ENCODE data around the gene CDK14.

DNA sequence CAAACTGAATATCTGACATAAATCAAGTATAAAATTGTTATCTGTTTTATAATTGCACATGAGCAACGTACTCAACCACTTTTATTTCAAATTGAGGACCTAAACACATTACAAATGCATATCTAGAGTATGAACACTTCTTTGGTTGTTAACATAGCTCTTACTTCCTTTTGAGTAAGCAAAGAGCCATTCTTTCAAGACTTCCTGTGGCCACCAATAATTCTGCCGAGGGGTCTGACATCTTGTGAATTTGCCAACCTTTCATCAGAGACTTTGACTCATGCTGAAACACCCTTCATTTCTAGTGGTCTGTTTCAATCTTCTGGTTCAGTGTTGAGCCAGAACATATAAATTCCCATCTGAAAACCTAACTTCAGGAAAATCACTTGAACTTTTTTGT, 59.4 kb downstream of the CDK14 start:
- no peak for TF ChIP-seq POLR2AphosphoS5 (IDR thresholded peaks at IDR 0.05; ENCODE audit: low read depth, low read length)
- TF ChIP-seq POLR2A (IDR thresholded peaks at IDR 0.05; ENCODE audit: low read depth, low read length) = no peak
- no peak for TF ChIP-seq TAF1 (IDR thresholded peaks at IDR 0.05; ENCODE audit: borderline replicate concordance, low read depth, low read length)
